H1 (cell line): Measurements from ENCODE around the gene MYH8. TPM values are rescaled to one million over a fixed set of nuclear protein-coding genes. Genes with fewer than 3 reads are reported as not detected.

Experiments used
- CTCF ChIA-PET: fragments of 300-600 bp; sonication (Branson Sonifier 250); formaldehyde crosslinking; loops from one replicate; lab custom pipeline; 2021; ENCODE audit not compliant: partially characterized antibody; lab: Charles Lee
- POLR2A ChIA-PET: fragments of 300-600 bp; sonication (Branson Sonifier 250); formaldehyde crosslinking; loops from one replicate; lab custom pipeline; 2021; ENCODE audit warnings: inconsistent platforms; ENCODE audit not compliant: partially characterized antibody; lab: Charles Lee
- DNase-seq, 2 experiments: peaks; one replicate each; pipeline versions ENCODE4 v3.0.0 to v3.0.0-alpha.2; 2010 to 2022; ENCODE audit warnings: low spot score in 2 of 2, low read depth in 1 of 2, mixed read lengths in 1 of 2
- FAIRE-seq: peaks from 2 replicates; lab custom pipeline; 2011; peaks lifted over from hg19 to GRCh38; lab: Jason Lieb, UNC
- H2AFZ ChIP-seq: 2 replicates; pipeline ENCODE4 v1.8.1; 2012; ENCODE audit warnings: low read length, inconsistent platforms
- H2AK5ac ChIP-seq: 2 replicates; pipeline ENCODE4 v1.6.1; 2013; ENCODE audit warnings: low read depth, low read length
- H2BK120ac ChIP-seq: replicated peaks from 2 replicates; pipeline ENCODE3; 2013; ENCODE audit warnings: low read depth, low read length, inconsistent platforms
- H2BK12ac ChIP-seq: 2 replicates; pipeline ENCODE4 v1.6.1; 2013; ENCODE audit warnings: low read depth, low read length
- H2BK15ac ChIP-seq: 2 replicates; pipeline ENCODE4 v1.6.1; 2013; ENCODE audit warnings: low read length
- H2BK20ac ChIP-seq: 2 replicates; pipeline ENCODE4 v1.6.1; 2013; ENCODE audit warnings: low read length
- H2BK5ac ChIP-seq: 2 replicates; pipeline ENCODE4 v1.6.1; 2013; ENCODE audit warnings: low read depth, low read length
- H3K14ac ChIP-seq: 2 replicates; pipeline ENCODE4 v1.6.1; 2013; ENCODE audit warnings: inconsistent platforms; ENCODE audit not compliant: insufficient read length
- H3K18ac ChIP-seq: 2 replicates; pipeline ENCODE4 v1.6.1; 2013; ENCODE audit warnings: low read length; ENCODE audit errors: extremely low read depth
- H3K23ac ChIP-seq: 2 replicates; pipeline ENCODE4 v1.6.1; 2013; ENCODE audit warnings: inconsistent platforms; ENCODE audit not compliant: insufficient read length
- H3K23me2 ChIP-seq: 2 replicates; pipeline ENCODE4 v1.6.1; 2013; ENCODE audit warnings: low read depth, low read length
- H3K27ac ChIP-seq: 2 replicates; pipeline ENCODE4 v1.6.1; 2011; ENCODE audit warnings: low read depth, low read length, inconsistent platforms
- H3K27me3 ChIP-seq, 4 experiments: replicated peaks in 1 of 4; 1 replicate in 1 of 4; 2 replicates in 3 of 4; pipeline versions ENCODE4 v1.6.1 to v1.8.1; 2011 to 2013; ENCODE audit warnings: low read length in 3 of 4, mild to moderate bottlenecking in 3 of 4, inconsistent platforms in 2 of 4, mixed read lengths in 2 of 4, moderate library complexity in 1 of 4; ENCODE audit not compliant: control insufficient read depth in 3 of 4, insufficient read depth in 3 of 4; ENCODE audit errors: extremely low read depth in 1 of 4
- H3K36me3 ChIP-seq, 4 experiments: 2 replicates each; pipeline versions ENCODE4 v1.6.1 to v1.8.1; 2011 to 2013; ENCODE audit warnings: mild to moderate bottlenecking in 4 of 4, low read length in 3 of 4, moderate library complexity in 2 of 4, control low read depth in 1 of 4, inconsistent platforms in 1 of 4; ENCODE audit not compliant: insufficient read depth in 4 of 4, control insufficient read depth in 2 of 4
- H3K4ac ChIP-seq: replicated peaks from 2 replicates; pipeline ENCODE3; 2013; ENCODE audit warnings: low read length, low read depth, mixed read lengths, inconsistent platforms; ENCODE audit not compliant: insufficient read length
- H3K4me1 ChIP-seq, 4 experiments: replicated peaks in 1 of 4; 1 replicate in 1 of 4; 2 replicates in 3 of 4; pipeline versions ENCODE4 v1.6.1 to v1.8.1; 2011 to 2013; ENCODE audit warnings: low read length in 3 of 4, inconsistent platforms in 2 of 4, mixed read lengths in 1 of 4; ENCODE audit not compliant: insufficient read depth in 4 of 4, control insufficient read depth in 3 of 4
- H3K4me2 ChIP-seq, 2 experiments: 2 replicates each; pipeline versions ENCODE4 v1.6.1 to v1.8.1; 2011 to 2013; ENCODE audit warnings: low read depth in 2 of 2, low read length in 2 of 2, control low read depth in 1 of 2, inconsistent platforms in 1 of 2, mild to moderate bottlenecking in 1 of 2; ENCODE audit not compliant: insufficient read depth in 1 of 2
- H3K4me3 ChIP-seq, 4 experiments: fragments of 200-600, 300-600 bp in 1 of 4; sonication (generic), shearing (Covaris generic), sonication (Bioruptor Twin) in 1 of 4; 2 replicates each; pipeline versions ENCODE4 v1.5.1 to v1.8.1; 2011 to 2016; ENCODE audit warnings: low read length in 4 of 4, low read depth in 3 of 4, control low read depth in 2 of 4, inconsistent platforms in 2 of 4, mild to moderate bottlenecking in 2 of 4, mixed read lengths in 1 of 4, moderate library complexity in 1 of 4; ENCODE audit not compliant: insufficient read depth in 2 of 4; ENCODE audit errors: extremely low read depth in 1 of 4
- H3K56ac ChIP-seq: replicated peaks from 2 replicates; pipeline ENCODE3; 2013; ENCODE audit warnings: low read depth, mild to moderate bottlenecking, mixed read lengths, low read length, inconsistent platforms; ENCODE audit not compliant: insufficient read length
- H3K79me1 ChIP-seq: 2 replicates; pipeline ENCODE4 v1.6.1; 2013; ENCODE audit warnings: low read depth, low read length, control low read depth
- H3K79me2 ChIP-seq, 2 experiments: 2 replicates each; pipeline versions ENCODE4 v1.6.1 to v1.8.1; 2012 to 2013; ENCODE audit warnings: low read length in 2 of 2, mild to moderate bottlenecking in 2 of 2, inconsistent platforms in 1 of 2; ENCODE audit not compliant: insufficient read depth in 2 of 2, control insufficient read depth in 1 of 2
- H3K9ac ChIP-seq, 4 experiments: replicated peaks in 1 of 4; 1 replicate in 1 of 4; 2 replicates in 3 of 4; pipeline versions ENCODE4 v1.6.1 to v1.8.1; 2011 to 2013; ENCODE audit warnings: low read depth in 3 of 4, low read length in 3 of 4, control low read depth in 2 of 4, mild to moderate bottlenecking in 2 of 4, moderate library complexity in 2 of 4, inconsistent platforms in 1 of 4; ENCODE audit errors: extremely low read depth in 1 of 4
- H3K9me3 ChIP-seq, 2 experiments: 2 replicates each; pipeline versions ENCODE4 v1.6.1 to v1.8.1; 2012 to 2013; ENCODE audit warnings: mild to moderate bottlenecking in 2 of 2, moderate library complexity in 2 of 2, control low read depth in 1 of 2, inconsistent platforms in 1 of 2, low read depth in 1 of 2, low read length in 1 of 2, mixed read lengths in 1 of 2; ENCODE audit not compliant: insufficient read depth in 2 of 2
- H4K20me1 ChIP-seq, 2 experiments: replicated peaks in 1 of 2; 2 replicates each; pipeline versions ENCODE3 to v1.8.1; 2011 to 2013; ENCODE audit warnings: inconsistent platforms in 2 of 2, low read length in 2 of 2, mild to moderate bottlenecking in 1 of 2; ENCODE audit not compliant: insufficient read depth in 2 of 2, control insufficient read depth in 1 of 2
- H4K5ac ChIP-seq: 2 replicates; pipeline ENCODE4 v1.6.1; 2013; ENCODE audit warnings: low read length, low read depth, mixed read lengths, inconsistent platforms; ENCODE audit not compliant: insufficient read length
- H4K8ac ChIP-seq: 2 replicates; pipeline ENCODE4 v1.8.0; 2013; ENCODE audit warnings: mild to moderate bottlenecking, moderate library complexity, low read length, inconsistent platforms; ENCODE audit not compliant: insufficient read depth; ENCODE audit errors: extremely low read depth
- H4K91ac ChIP-seq: replicated peaks from 2 replicates; pipeline ENCODE3; 2013; ENCODE audit warnings: low read length, mixed read lengths, inconsistent platforms; ENCODE audit not compliant: insufficient read length
- FOSL1 ChIP-seq: IDR thresholded peaks from 2 replicates; pipeline ENCODE4 v1.6.1; 2011; ENCODE audit warnings: mild to moderate bottlenecking, low read depth, low read length, moderate library complexity; ENCODE audit not compliant: insufficient read depth
- HDAC2 ChIP-seq, 2 experiments: fragments of 300-600 bp in 1 of 2; sonication (generic) in 1 of 2; IDR thresholded peaks; 2 replicates each; pipeline ENCODE4 v1.6.1; 2011 to 2012; ENCODE audit warnings: low read depth in 2 of 2, low read length in 2 of 2, mild to moderate bottlenecking in 2 of 2, moderate library complexity in 2 of 2, borderline replicate concordance in 1 of 2, inconsistent platforms in 1 of 2
- KDM1A ChIP-seq: fragments of 200-600, 300-600 bp; sonication (generic); IDR thresholded peaks from 2 replicates; pipeline ENCODE4 v1.7.1; 2016; ENCODE audit warnings: mild to moderate bottlenecking, low read length, borderline replicate concordance
- WGBS, 2 experiments: shearing (Covaris generic) in 1 of 2; methylation state at CpG; one replicate each; pipeline versions ENCODE4 v1.1.6 to v1.1.7; 2013 to 2015; ENCODE audit warnings: low lambda C conversion rate in 2 of 2, mixed read lengths in 2 of 2, inconsistent platforms in 1 of 2, low coverage in 1 of 2, missing lambda C conversion rate in 1 of 2; ENCODE audit not compliant: insufficient replicate concordance in 2 of 2, insufficient coverage in 1 of 2, insufficient read length in 1 of 2; ENCODE audit errors: extremely low coverage in 1 of 2, missing lambda C conversion rate in 1 of 2; 5-methylcytosine and 5-hydroxymethylcytosine counted together
- polyA plus RNA-seq, 7 experiments: library from polyadenylated mRNA; depleted of rRNA in 3 of 7; stranded (reverse) in 5 of 7; unstranded in 2 of 7; fragments of >200 nt in 5 of 7; fragments of 200-250 nt in 2 of 7; gene quantifications; 1 replicate in 5 of 7; 2 replicates in 1 of 7; 4 replicates in 1 of 7; pipeline versions ENCODE4 v1.2.1 to v1.2.3, GENCODE V29; 2011 to 2013; ENCODE audit warnings: missing spikeins in 2 of 7, mixed read lengths in 2 of 7
- total RNA-seq: library from RNA; stranded (reverse); fragmentation: NEBNext Ultra II Directional; extraction: Animal tissue kit (Norgen Biotek cat#: 25700); gene quantifications from 2 replicates; pipeline ENCODE4 v1.2.1, GENCODE V29; 2021

MYH8 gene
- total and polyA plus RNA-seq, 2 of the 8 experiments (the other 6 are each of a cell fraction or from before 2014, with no cell fraction given) = not detected

- Histone ChIP-seq H3K23ac (no peak overlapping the region), H2AK5ac (no peak overlapping the region), H3K4me1 (peaks cover 0 to 3% (median 0%) of the 10 kb centered on the region in 4 experiments; a peak in 3 of 7 replicates), H4K91ac (no peak overlapping the region), H2BK12ac (no peak overlapping the region), H3K23me2 (no peaks in the 10 kb centered on the region), H4K20me1 (no peaks in the 10 kb centered on the region), H3K9ac (no peak overlapping the region), H2BK20ac (no peak overlapping the region), H3K79me1 (no peaks in the 10 kb centered on the region), H3K4me3 (no peak overlapping the region), H3K18ac (no peak overlapping the region), H4K8ac (no peak overlapping the region), H2BK15ac (no peak overlapping the region), H4K5ac (no peak overlapping the region), H2BK5ac (no peak overlapping the region), H3K36me3 (no peaks in the 10 kb centered on the region), H3K4ac (no peak overlapping the region), H3K27me3 (no peaks in the 10 kb centered on the region), H3K9me3 (no peaks in the 10 kb centered on the region), H3K14ac (no peak overlapping the region), H2AFZ (no peak overlapping the region), H3K56ac (no peak overlapping the region), H2BK120ac (no peak overlapping the region), H3K79me2 (no peaks in the 10 kb centered on the region)
- 90% methylated on average over 3 of the region's 3 CpGs; no CpG with 5 or more reads in 1 of the 2 experiments for WGBS, 2 experiments
- ChIA-PET CTCF (interaction anchor here (1.1 to 2.2 kb wide), 6 partner anchors 8 to 55 kb away, joined by 4 to 9 read pairs (median 4); partner anchors contain the start of gene MYH13), POLR2A (no interaction called here)
- FAIRE-seq (peak; percentile 36), DNase-seq (no peak)
- peak; percentile 87 for TF ChIP-seq KDM1A
- peak in 1 of 2 experiments; percentile 45; a peak in 1 of 4 replicates for TF ChIP-seq HDAC2 (IDR thresholded peaks at IDR 0.05; ENCODE audit: borderline replicate concordance in 1 of 2, low read depth in 2 of 2, low read length in 2 of 2)
- no peak for TF ChIP-seq FOSL1
- TF ChIP-seq, all 59 proteins: peak for 2
- Histone ChIP-seq H3K27ac (no peak overlapping the region), H3K4me2 (no peak overlapping the region)
These were observed 40.9 kb downstream of the MYH8 start for GRCh38 chr17:10380631-10381408.
